Activated CD4-positive, alpha-beta T cell treated with anti-CD3 and anti-CD28 coated beads, Interleukin-2, amount 10 ng/mL, durations not matched to agents 7 days and 5 days (primary cell): Measurements from ENCODE around the gene UBXN4. TPM values are rescaled to one million over a fixed set of nuclear protein-coding genes. Genes with fewer than 3 reads are reported as not detected.
A peak's percentile ranks its signal among the peaks of the same experiment; 100 is the strongest.

Source experiments
- CTCF ChIA-PET: fragments of 350-600 bp; sonication (Branson Sonifier 250); formaldehyde crosslinking; loops from one replicate; lab custom pipeline; 2021; ENCODE audit warnings: antibody characterized with exemption; lab: Charles Lee
- POLR2A ChIA-PET: fragments of 350-600 bp; sonication (Branson Sonifier 250); formaldehyde crosslinking; loops from one replicate; lab custom pipeline; 2021; ENCODE audit warnings: antibody characterized with exemption; lab: Charles Lee
- DNase-seq: peaks from one replicate; pipeline ENCODE4 v3.0.0-alpha.2; 2020
- H3K27ac Mint-ChIP-seq: one replicate; pipeline ENCODE4 v1.8.0; 2021; ENCODE audit warnings: mild to moderate bottlenecking, moderate library complexity, mixed read lengths
- H3K27me3 Mint-ChIP-seq: one replicate; pipeline ENCODE4 v1.8.0; 2021; ENCODE audit warnings: mixed read lengths
- H3K36me3 Mint-ChIP-seq: one replicate; pipeline ENCODE4 v1.8.0; 2021; ENCODE audit warnings: low read depth, mixed read lengths
- H3K4me1 Mint-ChIP-seq: one replicate; pipeline ENCODE4 v1.8.0; 2021; ENCODE audit warnings: mixed read lengths
- H3K4me3 Mint-ChIP-seq: one replicate; pipeline ENCODE4 v1.8.0; 2021; ENCODE audit warnings: mild to moderate bottlenecking, moderate library complexity, mixed read lengths
- H3K9me3 Mint-ChIP-seq: one replicate; pipeline ENCODE4 v1.8.0; 2021; ENCODE audit warnings: mixed read lengths
- total RNA-seq, 2 experiments: library from RNA; stranded (reverse); gene quantifications; one replicate each; pipeline ENCODE4 v1.2.3, GENCODE V29; 2021

Gene UBXN4
- total RNA-seq, 2 experiments from 2014 or later, result 98.1 to 116 TPM

DNA sequence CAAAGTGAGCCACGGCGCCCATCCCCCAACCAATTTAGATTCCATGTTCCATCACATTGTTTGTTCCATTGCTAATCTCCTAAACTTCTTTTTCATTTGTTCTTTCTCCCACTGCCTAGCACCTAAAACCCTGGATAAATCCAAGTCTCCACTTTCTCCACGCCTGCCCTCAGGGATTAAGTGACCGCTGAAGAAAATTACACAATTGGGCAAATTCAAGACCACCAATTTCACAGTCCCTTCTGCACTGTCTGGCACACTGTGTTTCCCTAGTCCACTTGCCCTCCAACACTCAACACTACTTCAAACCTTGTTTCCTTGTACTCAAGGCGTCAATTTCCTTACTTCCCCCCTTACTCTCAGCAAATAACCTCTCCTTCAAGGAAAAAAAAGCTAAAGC, 5.1 kb upstream of the UBXN4 start:
- H3K4me3 Mint-ChIP-seq, result no peak overlapping the region
- no peak overlapping the region for H3K27ac Mint-ChIP-seq
- no peaks in the 10 kb centered on the region for H3K27me3 Mint-ChIP-seq
- H3K36me3 Mint-ChIP-seq, result no peaks in the 10 kb centered on the region
- no peak for DNase-seq
- POLR2A ChIA-PET, result no interaction called here
- peaks cover 2% of the 10 kb centered on the region for H3K9me3 Mint-ChIP-seq
- H3K4me1 Mint-ChIP-seq, result peaks cover 9% of the 10 kb centered on the region
- CTCF ChIA-PET, result no interaction called here

DNA sequence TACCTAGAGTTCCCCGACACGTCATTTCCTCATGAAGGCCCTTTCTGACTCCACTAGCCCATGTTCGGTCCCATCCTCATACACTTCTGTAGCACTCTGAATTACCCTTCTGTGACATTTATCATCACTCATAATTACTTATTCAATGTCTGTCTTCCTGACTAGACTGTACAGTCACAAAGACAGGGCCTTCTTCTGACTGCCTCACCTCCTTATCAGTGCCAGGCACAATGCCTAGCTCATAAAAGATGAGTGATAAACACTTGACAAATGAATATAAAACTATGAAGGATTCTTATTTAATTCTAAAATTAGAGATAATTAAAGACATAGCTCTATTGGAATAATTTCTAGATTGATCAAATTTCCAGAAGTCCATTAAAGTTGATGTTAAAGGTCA, 1.4 kb upstream of the UBXN4 start:
- DNase-seq, result no peak
- peaks cover 2% of the 10 kb centered on the region for H3K9me3 Mint-ChIP-seq
- no peak overlapping the region for H3K27ac Mint-ChIP-seq
- POLR2A ChIA-PET, result no interaction called here
- peaks cover 15% of the 10 kb centered on the region for H3K4me1 Mint-ChIP-seq
- CTCF ChIA-PET, result interaction anchor here (0.6 to 1.5 kb wide), 6 partner anchors 17 to 650 kb away, joined by 3 to 5 read pairs (median 3); partner anchors contain the start of gene MCM6
- H3K27me3 Mint-ChIP-seq, result no peaks in the 10 kb centered on the region
- no peak overlapping the region for H3K4me3 Mint-ChIP-seq
- H3K36me3 Mint-ChIP-seq, result peaks cover 18% of the 10 kb centered on the region

DNA sequence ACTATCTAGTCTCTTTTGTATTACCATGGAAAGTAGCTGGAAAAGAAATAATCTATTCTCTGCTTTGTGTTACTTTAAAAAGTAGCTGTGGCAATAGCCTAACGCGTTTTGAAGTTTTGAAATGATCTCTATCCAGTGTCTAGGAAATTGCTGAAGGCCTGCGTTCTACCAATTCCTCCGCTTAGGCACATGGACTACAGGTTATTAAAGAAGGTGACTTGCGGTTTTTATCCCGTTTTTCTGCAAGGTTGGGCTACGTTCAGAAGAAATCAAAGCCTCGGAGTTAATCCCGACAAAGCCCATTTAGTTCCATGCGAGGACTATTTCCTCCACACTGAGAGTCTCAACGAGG, 636 bp upstream of the UBXN4 start:
- Mint-ChIP-seq H3K27ac (no peak overlapping the region), H3K9me3 (peaks cover 2% of the 10 kb centered on the region), H3K4me3 (peak overlapping the region; percentile 95), H3K27me3 (no peaks in the 10 kb centered on the region), H3K4me1 (peaks cover 19% of the 10 kb centered on the region), H3K36me3 (peaks cover 24% of the 10 kb centered on the region)
- no peak for DNase-seq
- ChIA-PET CTCF (interaction anchor here (0.8 to 1.5 kb wide), 5 partner anchors 9 to 643 kb away, joined by 3 to 5 read pairs (median 3); no protein-coding TSS in a partner anchor), POLR2A (interaction anchor here (1.0 kb wide), 1 partner anchor 135 kb away, joined by 3 read pairs; no protein-coding TSS in a partner anchor)

DNA sequence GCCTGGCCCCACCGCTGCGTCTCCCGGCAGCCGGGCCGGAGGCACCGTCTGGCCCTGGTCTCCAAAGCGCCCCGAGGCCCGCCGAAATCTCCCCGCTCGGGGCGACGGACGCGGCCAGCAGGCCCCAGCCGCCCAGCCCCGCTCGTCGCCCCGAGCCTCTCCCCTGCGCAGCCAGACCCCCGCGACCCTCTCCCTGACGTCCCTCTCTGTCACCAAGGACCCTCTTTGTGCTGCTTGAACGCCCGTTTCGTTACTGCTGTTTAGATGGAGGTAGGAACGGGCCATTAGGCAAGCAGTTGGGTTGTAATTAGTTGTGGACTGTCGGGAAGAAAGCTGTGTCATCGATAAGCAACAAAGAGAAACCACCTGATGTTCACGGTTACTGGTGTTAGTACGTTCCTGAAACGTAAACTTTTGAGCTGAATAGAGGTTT, 686 bp downstream of the UBXN4 start:
- ChIA-PET CTCF (interaction anchor here (1.2 to 2.8 kb wide), 3 partner anchors 14 to 211 kb away, joined by 3 to 13 read pairs (median 4); partner anchors contain the start of genes R3HDM1 and ZRANB3), POLR2A (no interaction called here)

DNA sequence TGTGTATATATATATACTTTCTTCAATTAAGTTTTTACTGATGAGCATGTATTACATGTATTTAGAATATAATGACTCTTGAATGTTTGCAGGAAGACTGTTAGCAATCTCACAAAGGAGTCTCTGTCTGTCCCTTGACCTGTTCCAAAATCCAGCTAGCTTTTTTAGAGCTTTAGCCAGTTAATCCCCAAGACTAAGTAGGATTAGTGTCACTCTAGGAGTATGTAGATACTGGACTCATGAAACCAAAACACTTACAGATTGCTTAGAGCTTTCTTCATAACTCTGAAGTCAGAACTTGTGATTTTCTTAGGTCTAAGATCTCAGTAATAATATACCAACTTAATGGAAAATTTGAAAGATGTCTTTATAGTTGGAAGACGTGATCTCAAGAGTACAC, 2.2 kb downstream of the UBXN4 start:
- H3K4me3 Mint-ChIP-seq, result peak overlapping the region; percentile 61
- no peaks in the 10 kb centered on the region for H3K27me3 Mint-ChIP-seq
- CTCF ChIA-PET, result interaction anchor here (1.1 to 2.8 kb wide), 2 partner anchors 15 to 54 kb away, joined by 3 to 13 read pairs; no protein-coding TSS in a partner anchor
- no peak for DNase-seq
- peak overlapping the region; percentile 36 for H3K27ac Mint-ChIP-seq
- peaks cover 36% of the 10 kb centered on the region for H3K36me3 Mint-ChIP-seq
- H3K4me1 Mint-ChIP-seq, result peaks cover 29% of the 10 kb centered on the region
- peaks cover 2% of the 10 kb centered on the region for H3K9me3 Mint-ChIP-seq
- POLR2A ChIA-PET, result no interaction called here

More for the DNA sequence above, 686 bp downstream of the UBXN4 start:
- DNase-seq, result peak; percentile 39
- H3K4me3 Mint-ChIP-seq, result peak overlapping the region; percentile 95
- H3K27ac Mint-ChIP-seq, result peak overlapping the region; percentile 99
- peaks cover 2% of the 10 kb centered on the region for H3K9me3 Mint-ChIP-seq
- no peaks in the 10 kb centered on the region for H3K27me3 Mint-ChIP-seq
- peaks cover 33% of the 10 kb centered on the region for H3K36me3 Mint-ChIP-seq
- H3K4me1 Mint-ChIP-seq, result peaks cover 27% of the 10 kb centered on the region

DNA sequence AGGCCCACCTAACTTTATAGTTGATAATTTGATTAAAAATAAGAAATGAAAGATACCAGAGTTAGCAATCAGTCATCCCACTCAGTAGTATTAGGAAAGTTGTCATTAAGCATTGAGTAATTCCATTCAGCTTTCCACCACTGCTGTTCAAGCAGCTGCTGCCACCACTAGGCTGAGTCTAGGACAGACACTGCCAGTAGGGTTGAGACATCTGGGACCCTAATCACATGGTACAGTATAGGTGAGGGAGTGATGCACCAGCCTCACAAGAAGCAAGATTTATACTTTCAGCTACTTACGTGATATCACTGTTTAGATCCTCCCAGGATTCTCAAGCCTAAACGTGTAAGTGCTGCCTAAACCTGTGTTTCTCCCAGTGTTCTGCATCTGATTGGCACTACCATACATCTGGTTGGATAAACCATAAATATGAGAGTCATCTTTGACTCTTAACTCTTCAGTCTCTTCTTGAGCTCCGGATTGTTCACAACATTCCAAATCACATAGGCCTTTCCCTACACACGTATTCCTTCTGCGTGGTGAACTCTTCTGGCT, 3.2 kb downstream of the UBXN4 start:
- Mint-ChIP-seq H3K4me3 (no peak overlapping the region), H3K27me3 (no peaks in the 10 kb centered on the region), H3K36me3 (peaks cover 44% of the 10 kb centered on the region), H3K27ac (no peak overlapping the region), H3K4me1 (peaks cover 34% of the 10 kb centered on the region), H3K9me3 (peaks cover 2% of the 10 kb centered on the region)
- CTCF ChIA-PET, result interaction anchor here (0.7 to 2.8 kb wide), 4 partner anchors 11 to 38 kb away, joined by 3 to 13 read pairs (median 3); no protein-coding TSS in a partner anchor
- POLR2A ChIA-PET, result interaction anchor here (0.7 kb wide), 1 partner anchor 809 kb away, joined by 3 read pairs; no protein-coding TSS in a partner anchor
- peak; percentile 14 for DNase-seq

DNA sequence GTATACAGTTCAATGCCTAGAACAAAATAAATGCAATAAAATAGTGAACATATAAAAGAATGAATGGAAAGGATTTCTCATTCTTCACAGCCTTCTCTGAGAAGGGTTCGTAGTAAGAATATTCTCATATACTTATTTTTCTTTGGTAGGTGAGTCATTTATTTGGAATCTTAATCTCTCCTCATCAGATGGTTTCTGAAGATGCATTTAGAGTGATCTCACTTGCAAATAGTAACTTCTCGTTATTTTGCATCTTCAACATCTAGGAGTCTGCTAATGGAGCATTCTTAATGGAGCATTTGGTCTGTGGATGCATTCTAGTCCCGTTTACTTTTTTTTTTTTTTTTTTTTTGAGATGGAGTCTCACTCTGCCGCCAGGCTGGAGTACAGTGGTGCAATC, 3.9 kb downstream of the UBXN4 start:
- CTCF ChIA-PET, result interaction anchor here (1.0 kb wide), 2 partner anchors 10 to 17 kb away, joined by 3 read pairs; no protein-coding TSS in a partner anchor
- peaks cover 46% of the 10 kb centered on the region for H3K36me3 Mint-ChIP-seq
- no peak overlapping the region for H3K4me3 Mint-ChIP-seq
- H3K4me1 Mint-ChIP-seq, result peaks cover 35% of the 10 kb centered on the region
- peaks cover 2% of the 10 kb centered on the region for H3K9me3 Mint-ChIP-seq
- no peak overlapping the region for H3K27ac Mint-ChIP-seq
- DNase-seq, result no peak
- no peaks in the 10 kb centered on the region for H3K27me3 Mint-ChIP-seq
- POLR2A ChIA-PET, result no interaction called here

DNA sequence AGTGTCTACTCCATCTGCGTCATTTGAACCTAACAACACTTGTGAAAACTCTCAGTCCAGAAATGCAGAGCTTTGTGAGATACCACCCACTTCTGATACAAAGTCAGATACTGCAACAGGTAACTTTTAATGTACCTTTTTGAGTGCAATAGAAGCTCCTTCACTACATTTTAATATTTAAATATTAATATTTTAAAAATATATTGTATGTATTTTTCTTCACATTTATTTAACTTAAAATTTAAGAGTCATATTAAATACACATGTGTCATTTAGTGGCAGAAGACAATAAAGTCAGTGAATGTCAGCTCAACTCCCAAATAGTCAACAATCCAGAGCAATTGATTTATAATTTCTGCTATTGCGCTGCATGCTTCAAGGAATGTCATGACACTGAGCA, 13.9 kb downstream of the UBXN4 start:
- no peaks in the 10 kb centered on the region for H3K27me3 Mint-ChIP-seq
- no peak overlapping the region for H3K4me3 Mint-ChIP-seq
- ChIA-PET CTCF (interaction anchor here (1.0 to 1.3 kb wide), 3 partner anchors 11 to 86 kb away, joined by 3 to 4 read pairs (median 3); no protein-coding TSS in a partner anchor), POLR2A (no interaction called here)
- no peak for DNase-seq
- peaks cover 14% of the 10 kb centered on the region for H3K9me3 Mint-ChIP-seq
- no peak overlapping the region for H3K27ac Mint-ChIP-seq
- no peaks in the 10 kb centered on the region for H3K4me1 Mint-ChIP-seq
- peaks cover 58% of the 10 kb centered on the region for H3K36me3 Mint-ChIP-seq

DNA sequence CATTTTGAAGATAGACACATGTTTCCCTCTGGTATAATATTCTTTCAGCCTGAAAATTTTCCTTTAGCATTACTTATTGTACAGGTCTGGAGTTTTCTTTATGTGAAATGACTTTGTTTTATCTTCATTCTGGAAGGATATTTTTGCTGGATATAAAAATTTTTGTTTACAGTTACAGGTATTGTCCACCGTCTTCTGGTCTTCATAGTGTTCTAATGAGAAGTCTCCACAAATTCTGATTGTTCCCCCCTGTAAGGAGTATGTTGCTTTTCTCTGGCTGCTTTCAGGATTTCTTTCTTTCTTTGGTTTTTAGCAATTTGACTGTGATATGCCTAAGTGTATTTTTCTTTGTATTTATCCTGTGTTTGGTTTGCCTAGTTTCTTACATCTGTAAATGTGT, 15.0 kb downstream of the UBXN4 start:
- ChIA-PET POLR2A (no interaction called here), CTCF (interaction anchor here (0.7 to 1.0 kb wide), 3 partner anchors 12 to 84 kb away, joined by 3 to 5 read pairs (median 3); no protein-coding TSS in a partner anchor)
- no peak overlapping the region for H3K27ac Mint-ChIP-seq
- H3K27me3 Mint-ChIP-seq, result no peaks in the 10 kb centered on the region
- H3K36me3 Mint-ChIP-seq, result peaks cover 67% of the 10 kb centered on the region
- H3K4me1 Mint-ChIP-seq, result no peaks in the 10 kb centered on the region
- peaks cover 14% of the 10 kb centered on the region for H3K9me3 Mint-ChIP-seq
- H3K4me3 Mint-ChIP-seq, result no peak overlapping the region
- no peak for DNase-seq

DNA sequence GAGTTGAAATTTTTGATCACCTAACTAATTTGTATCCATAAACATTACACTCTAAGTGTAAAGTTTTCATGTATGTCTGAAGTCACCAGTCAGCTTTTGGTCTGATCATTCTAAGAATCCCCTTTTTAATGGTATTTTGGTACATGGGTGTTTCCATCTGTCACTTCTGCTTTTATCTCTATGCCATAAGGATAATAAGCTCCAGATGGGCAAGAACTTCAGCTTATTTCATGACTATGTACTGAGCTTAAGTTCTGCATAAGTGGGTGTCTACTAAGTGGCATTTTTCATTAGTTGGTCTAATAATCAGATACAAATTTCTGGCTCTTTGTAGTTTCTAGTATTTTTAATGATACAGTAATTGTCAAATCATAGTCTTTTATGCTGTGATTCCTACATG, 20.4 kb downstream of the UBXN4 start:
- Mint-ChIP-seq H3K4me3 (no peak overlapping the region), H3K27me3 (no peaks in the 10 kb centered on the region), H3K4me1 (no peaks in the 10 kb centered on the region), H3K27ac (no peak overlapping the region), H3K9me3 (peaks cover 3% of the 10 kb centered on the region), H3K36me3 (peaks cover 49% of the 10 kb centered on the region)
- ChIA-PET POLR2A (no interaction called here), CTCF (interaction anchor here (1.0 to 1.4 kb wide), 3 partner anchors 10 to 18 kb away, joined by 3 to 4 read pairs (median 3); no protein-coding TSS in a partner anchor)
- no peak for DNase-seq

DNA sequence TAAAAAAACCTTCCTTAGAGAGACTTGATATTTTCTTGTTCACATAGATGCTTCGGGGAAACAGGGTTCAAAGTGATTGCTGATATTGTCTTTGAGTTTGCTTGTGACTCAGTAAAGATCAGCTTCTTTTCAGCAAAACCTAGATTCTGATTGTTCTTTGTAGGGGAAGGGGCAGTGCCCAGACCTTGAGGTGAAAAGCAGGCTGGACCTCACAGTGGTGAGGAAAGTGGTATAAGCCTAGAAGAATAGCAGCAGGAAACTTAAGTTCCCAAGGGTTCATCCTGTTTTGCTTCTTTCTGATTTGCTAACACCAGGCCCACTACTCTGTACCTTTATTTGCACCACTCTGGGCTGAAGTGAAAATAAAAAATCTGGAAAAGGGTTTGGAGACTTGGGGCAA, 20.9 kb downstream of the UBXN4 start:
- Mint-ChIP-seq H3K27me3 (no peaks in the 10 kb centered on the region), H3K4me1 (no peaks in the 10 kb centered on the region), H3K4me3 (no peak overlapping the region), H3K9me3 (no peaks in the 10 kb centered on the region), H3K27ac (no peak overlapping the region), H3K36me3 (peaks cover 47% of the 10 kb centered on the region)
- CTCF ChIA-PET, result interaction anchor here (1.0 to 1.4 kb wide), 3 partner anchors 10 to 18 kb away, joined by 3 to 4 read pairs (median 3); no protein-coding TSS in a partner anchor
- POLR2A ChIA-PET, result no interaction called here
- DNase-seq, result no peak

DNA sequence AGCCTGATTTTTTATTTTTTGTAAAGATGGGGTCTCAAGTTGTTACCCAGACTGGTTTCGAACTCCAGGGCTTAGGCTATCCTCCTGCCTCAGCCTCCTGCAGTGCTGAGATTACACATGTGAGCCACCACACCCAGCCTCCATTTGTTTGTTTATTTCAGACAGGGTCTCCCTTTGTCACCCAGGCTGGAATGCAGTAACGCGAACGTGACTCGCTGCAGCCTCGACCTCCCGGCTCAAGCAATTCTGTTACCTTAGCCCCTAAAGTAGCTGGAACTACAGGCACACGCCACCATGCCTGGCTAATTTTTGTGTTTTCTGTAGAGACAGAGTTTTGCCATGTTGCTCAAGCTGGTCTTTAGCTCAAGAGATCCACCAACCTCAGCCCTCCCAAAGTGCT, 27.2 kb downstream of the UBXN4 start:
- H3K4me1 Mint-ChIP-seq, result peaks cover 2% of the 10 kb centered on the region
- peaks cover 61% of the 10 kb centered on the region for H3K36me3 Mint-ChIP-seq
- no peak overlapping the region for H3K27ac Mint-ChIP-seq
- H3K27me3 Mint-ChIP-seq, result no peaks in the 10 kb centered on the region
- ChIA-PET CTCF (interaction anchor here (0.6 to 2.7 kb wide), 4 partner anchors 13 to 901 kb away, joined by 3 to 6 read pairs (median 5); no protein-coding TSS in a partner anchor), POLR2A (no interaction called here)
- no peaks in the 10 kb centered on the region for H3K9me3 Mint-ChIP-seq
- no peak overlapping the region for H3K4me3 Mint-ChIP-seq
- DNase-seq, result no peak

DNA sequence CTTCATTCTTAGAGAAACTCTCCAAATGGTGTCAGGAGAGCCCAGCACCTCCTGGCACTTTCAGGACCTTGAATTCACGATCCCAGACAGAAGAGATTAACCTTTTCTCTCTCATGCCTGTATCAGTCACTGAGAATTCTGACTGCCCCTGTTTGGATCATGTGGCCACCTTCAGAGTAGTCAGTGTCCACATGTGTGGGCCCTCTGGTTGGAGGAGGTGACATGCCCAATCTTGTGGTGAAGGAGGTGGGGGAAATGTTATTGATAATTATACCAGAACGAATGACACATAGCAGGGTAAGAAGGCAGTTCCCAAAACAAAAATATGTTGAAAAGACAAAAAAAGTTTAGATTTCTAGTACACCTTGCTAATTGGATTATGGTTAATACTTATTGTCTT, 31.7 kb downstream of the UBXN4 start:
- ChIA-PET CTCF (interaction anchor here (0.7 kb wide), 1 partner anchor 44 kb away, joined by 3 read pairs; no protein-coding TSS in a partner anchor), POLR2A (no interaction called here)
- Mint-ChIP-seq H3K36me3 (peaks cover 71% of the 10 kb centered on the region), H3K4me3 (no peak overlapping the region), H3K27ac (peak overlapping the region; percentile 42), H3K9me3 (no peaks in the 10 kb centered on the region), H3K4me1 (peaks cover 2% of the 10 kb centered on the region), H3K27me3 (no peaks in the 10 kb centered on the region)
- no peak for DNase-seq
